HL-60 (cell line): ENCODE measurements around the gene GNPTG.

ENCODE experiments used
- DNase-seq, 2 experiments: peaks; one replicate each; pipeline ENCODE4 v3.0.0-alpha.2; 2010 to 2020; ENCODE audit warnings: low read depth in 1 of 2, low spot score in 1 of 2
- H3K27ac ChIP-seq: fragments of 250-450 bp; sonication (Bioruptor Pico); replicated peaks from 2 replicates; pipeline ENCODE4 v1.5.1; 2020; ENCODE audit warnings: mild to moderate bottlenecking, moderate library complexity
- H3K27me3 ChIP-seq: fragments of 250-450 bp; sonication (Bioruptor Pico); 2 replicates; pipeline ENCODE4 v1.5.1; 2021; ENCODE audit warnings: mild to moderate bottlenecking, moderate library complexity; ENCODE audit not compliant: insufficient read depth, poor library complexity, severe bottlenecking
- H3K4me3 ChIP-seq: replicated peaks from 2 replicates; pipeline ENCODE4 v1.5.1; 2011; ENCODE audit warnings: mild to moderate bottlenecking, control low read depth, low read length; ENCODE audit not compliant: insufficient read depth
- GABPA ChIP-seq: IDR thresholded peaks from 2 replicates; pipeline ENCODE4 v1.6.1; 2012; ENCODE audit warnings: low read depth
- POLR2AphosphoS5 ChIP-seq: IDR thresholded peaks from 2 replicates; pipeline ENCODE4 v1.6.1; 2012; ENCODE audit warnings: low read depth
- REST ChIP-seq: IDR thresholded peaks from 2 replicates; pipeline ENCODE4 v1.6.1; 2012; ENCODE audit warnings: low read depth; ENCODE audit not compliant: insufficient replicate concordance
- SPI1 ChIP-seq: IDR thresholded peaks from 2 replicates; pipeline ENCODE4 v1.6.1; 2012; ENCODE audit warnings: low read depth, mild to moderate bottlenecking, borderline replicate concordance
- TF ChIP-seq, protein P1 (sequence below): IDR thresholded peaks from one replicate; pipeline ENCODE4 v1.5.1; 2011; ENCODE audit warnings: low read length, control low read depth, inconsistent platforms; ENCODE audit not compliant: insufficient read depth

The GNPTG gene

GRCh38 chr16:1398826-1399581 is 47.3 kb downstream of the GNPTG start:
- TF ChIP-seq SPI1 (no peak), POLR2AphosphoS5 (no peak), GABPA (no peak), REST (no peak)
- TF ChIP-seq, protein P1, sequence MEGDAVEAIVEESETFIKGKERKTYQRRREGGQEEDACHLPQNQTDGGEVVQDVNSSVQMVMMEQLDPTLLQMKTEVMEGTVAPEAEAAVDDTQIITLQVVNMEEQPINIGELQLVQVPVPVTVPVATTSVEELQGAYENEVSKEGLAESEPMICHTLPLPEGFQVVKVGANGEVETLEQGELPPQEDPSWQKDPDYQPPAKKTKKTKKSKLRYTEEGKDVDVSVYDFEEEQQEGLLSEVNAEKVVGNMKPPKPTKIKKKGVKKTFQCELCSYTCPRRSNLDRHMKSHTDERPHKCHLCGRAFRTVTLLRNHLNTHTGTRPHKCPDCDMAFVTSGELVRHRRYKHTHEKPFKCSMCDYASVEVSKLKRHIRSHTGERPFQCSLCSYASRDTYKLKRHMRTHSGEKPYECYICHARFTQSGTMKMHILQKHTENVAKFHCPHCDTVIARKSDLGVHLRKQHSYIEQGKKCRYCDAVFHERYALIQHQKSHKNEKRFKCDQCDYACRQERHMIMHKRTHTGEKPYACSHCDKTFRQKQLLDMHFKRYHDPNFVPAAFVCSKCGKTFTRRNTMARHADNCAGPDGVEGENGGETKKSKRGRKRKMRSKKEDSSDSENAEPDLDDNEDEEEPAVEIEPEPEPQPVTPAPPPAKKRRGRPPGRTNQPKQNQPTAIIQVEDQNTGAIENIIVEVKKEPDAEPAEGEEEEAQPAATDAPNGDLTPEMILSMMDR, result no peak
- H3K27me3 ChIP-seq, result no peaks in the 10 kb centered on the region
- H3K4me3 ChIP-seq, result no peak overlapping the region
- DNase-seq, result no peak
- H3K27ac ChIP-seq, result no peak overlapping the region

GRCh38 chr16:1401061-1401757 is 49.5 kb downstream of the GNPTG start:
- H3K27me3 ChIP-seq, result no peaks in the 10 kb centered on the region
- no peak for DNase-seq
- H3K4me3 ChIP-seq, result no peak overlapping the region
- TF ChIP-seq REST (no peak), POLR2AphosphoS5 (no peak), GABPA (no peak)
- H3K27ac ChIP-seq, result no peak overlapping the region

- no peaks in the 10 kb centered on the region for H3K27me3 ChIP-seq
- TF ChIP-seq, protein P1, result no peak
- no peak for TF ChIP-seq POLR2AphosphoS5
- TF ChIP-seq SPI1, result no peak
- TF ChIP-seq REST, result no peak
- H3K4me3 ChIP-seq, result no peak overlapping the region
- no peak for DNase-seq
- H3K27ac ChIP-seq, result no peak overlapping the region
Observed at GRCh38 chr16:1401758-1402154, 50.0 kb downstream of the GNPTG start.
